ENCODE data around the gene ABHD14A. TPM values are rescaled to one million over a fixed set of nuclear protein-coding genes. Genes with fewer than 3 reads are reported as not detected.

ABHD14A gene
- total and polyA plus RNA-seq, 2 of the 4 experiments (the other 2 are of a cell fraction), result 3.4 to 10.0 TPM

DNA sequence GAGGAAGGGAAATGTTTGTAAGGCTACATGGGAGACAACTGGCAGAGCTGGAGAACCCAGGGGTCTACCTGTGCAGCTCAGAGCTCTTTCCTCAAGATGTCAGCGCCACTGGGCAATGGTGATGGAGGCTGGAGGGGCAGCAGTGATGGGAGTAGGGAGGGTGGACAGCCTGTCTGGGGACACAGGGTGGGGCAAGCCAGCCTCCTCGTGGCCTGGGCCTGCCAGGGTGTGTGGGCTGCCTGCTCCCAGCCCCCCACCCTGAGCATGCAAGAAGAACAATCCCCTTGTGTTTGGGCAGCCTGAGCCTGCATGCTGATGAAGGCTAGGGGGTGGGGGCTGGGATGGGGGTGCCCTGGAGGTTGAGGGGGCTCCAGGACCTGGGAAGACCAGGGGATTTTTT is 8.8 kb upstream of the ABHD14A start:
- Histone ChIP-seq H3K27me3 (ENCODE audit: control insufficient read depth, insufficient read depth, low read length) (no peaks in the 10 kb centered on the region), H2BK5ac (ENCODE audit: low read depth, low read length, poor library complexity, severe bottlenecking) (no peak overlapping the region), H3K9me1 (ENCODE audit: insufficient read depth, low read length) (peaks cover 19% of the 10 kb centered on the region), H4K20me1 (ENCODE audit: insufficient read depth, low read length) (peaks cover 16% of the 10 kb centered on the region), H3K9me3 (ENCODE audit: control insufficient read depth, insufficient read depth, low read length) (no peaks in the 10 kb centered on the region), H3K36me3 (ENCODE audit: control insufficient read depth, insufficient read depth, low read length) (no peaks in the 10 kb centered on the region; the same call in 1 of the 2 replicates), H2AK9ac (replicated peaks; ENCODE audit: low read depth, low read length, poor library complexity) (peak overlapping the region; percentile 98), H3K14ac (replicated peaks; ENCODE audit: low read depth, low read length) (0 out of 2 replicates have a peak overlapping the region, but pooled peaks have one; percentile 13), H4K91ac (ENCODE audit: insufficient read depth, low read depth, low read length) (peak overlapping the region; percentile 28; the same call in 1 of the 2 replicates), H2BK20ac (ENCODE audit: low read depth, low read length) (no peak overlapping the region), H4K8ac (ENCODE audit: low read depth in 2 of 2, low read length in 2 of 2) (no peak overlapping the region), H3K79me1 (ENCODE audit: low read depth in 1 of 2, low read length in 2 of 2) (peaks cover 36 to 69% of the 10 kb centered on the region in 2 experiments), H3K4me1 (ENCODE audit: control insufficient read depth, insufficient read depth, low read length) (peaks cover 28% of the 10 kb centered on the region), H3K18ac (ENCODE audit: low read depth, low read length) (no peak overlapping the region), H2AFZ (replicated peaks; ENCODE audit: low read length, poor library complexity) (peak overlapping the region; percentile 34), H4K5ac (ENCODE audit: low read depth, low read length) (no peak overlapping the region), H3K56ac (ENCODE audit: extremely low read depth, insufficient read depth, low read length) (no peak overlapping the region), H3K9ac (ENCODE audit: low read depth, low read length) (no peak overlapping the region), H3K27ac (ENCODE audit: insufficient read depth, low read length) (no peak overlapping the region), H3K4ac (ENCODE audit: low read depth, low read length) (peak overlapping the region; percentile 97; the same call in 1 of the 2 replicates), H2BK15ac (ENCODE audit: low read depth, low read length) (no peak overlapping the region), H3K4me3 (ENCODE audit: insufficient read depth, low read depth, low read length) (no peak overlapping the region; the same call in 1 of the 2 replicates), H2BK120ac (ENCODE audit: low read depth, low read length) (no peak overlapping the region), H3K4me2 (ENCODE audit: low read depth, low read length) (peak overlapping the region; percentile 99; the same call in 1 of the 2 replicates), H3K23ac (ENCODE audit: low read depth, low read length) (no peak overlapping the region), H2AK5ac (ENCODE audit: low read depth, low read length) (no peak overlapping the region)
- in situ Hi-C loops (cut with MboI; ENCODE audit: low sequenced_read_pairs) (loop anchor here (25.0 kb wide), 1 partner anchor 1629 kb away; the partner anchor contains the start of genes RASSF1, TUSC2 and ZMYND10), dilution Hi-C loops (cut with HindIII; ENCODE audit: low sequenced_read_pairs, unreplicated experiment) (no loop called here), intact Hi-C loops (cut with micrococcal nuclease) (no loop called here)
- ATAC-seq (ENCODE audit: low read depth) (no peak), DNase-seq (no peak)
- no TSS peak for BruUV-seq (replicated peaks)
- TF ChIP-seq, protein P1, sequence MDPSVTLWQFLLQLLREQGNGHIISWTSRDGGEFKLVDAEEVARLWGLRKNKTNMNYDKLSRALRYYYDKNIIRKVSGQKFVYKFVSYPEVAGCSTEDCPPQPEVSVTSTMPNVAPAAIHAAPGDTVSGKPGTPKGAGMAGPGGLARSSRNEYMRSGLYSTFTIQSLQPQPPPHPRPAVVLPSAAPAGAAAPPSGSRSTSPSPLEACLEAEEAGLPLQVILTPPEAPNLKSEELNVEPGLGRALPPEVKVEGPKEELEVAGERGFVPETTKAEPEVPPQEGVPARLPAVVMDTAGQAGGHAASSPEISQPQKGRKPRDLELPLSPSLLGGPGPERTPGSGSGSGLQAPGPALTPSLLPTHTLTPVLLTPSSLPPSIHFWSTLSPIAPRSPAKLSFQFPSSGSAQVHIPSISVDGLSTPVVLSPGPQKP (IDR thresholded peaks at IDR 0.05; ENCODE audit: borderline replicate concordance, low read depth, low read length), result no peak
- no peak for TF ChIP-seq BHLHE40 (IDR thresholded peaks at IDR 0.05; ENCODE audit: low read depth, low read length)
- no peak for TF ChIP-seq POLR2A (IDR thresholded peaks at IDR 0.05; ENCODE audit: low read depth, low read length)
- no peak for TF ChIP-seq MAZ (IDR thresholded peaks at IDR 0.05; ENCODE audit: borderline replicate concordance, low read depth, low read length)
- TF ChIP-seq, protein P2, sequence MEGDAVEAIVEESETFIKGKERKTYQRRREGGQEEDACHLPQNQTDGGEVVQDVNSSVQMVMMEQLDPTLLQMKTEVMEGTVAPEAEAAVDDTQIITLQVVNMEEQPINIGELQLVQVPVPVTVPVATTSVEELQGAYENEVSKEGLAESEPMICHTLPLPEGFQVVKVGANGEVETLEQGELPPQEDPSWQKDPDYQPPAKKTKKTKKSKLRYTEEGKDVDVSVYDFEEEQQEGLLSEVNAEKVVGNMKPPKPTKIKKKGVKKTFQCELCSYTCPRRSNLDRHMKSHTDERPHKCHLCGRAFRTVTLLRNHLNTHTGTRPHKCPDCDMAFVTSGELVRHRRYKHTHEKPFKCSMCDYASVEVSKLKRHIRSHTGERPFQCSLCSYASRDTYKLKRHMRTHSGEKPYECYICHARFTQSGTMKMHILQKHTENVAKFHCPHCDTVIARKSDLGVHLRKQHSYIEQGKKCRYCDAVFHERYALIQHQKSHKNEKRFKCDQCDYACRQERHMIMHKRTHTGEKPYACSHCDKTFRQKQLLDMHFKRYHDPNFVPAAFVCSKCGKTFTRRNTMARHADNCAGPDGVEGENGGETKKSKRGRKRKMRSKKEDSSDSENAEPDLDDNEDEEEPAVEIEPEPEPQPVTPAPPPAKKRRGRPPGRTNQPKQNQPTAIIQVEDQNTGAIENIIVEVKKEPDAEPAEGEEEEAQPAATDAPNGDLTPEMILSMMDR (conservative IDR thresholded peaks at IDR 0.05; ENCODE audit: low read depth, low read length), result no peak
- no peak for TF ChIP-seq NFE2L2 (IDR thresholded peaks at IDR 0.05; ENCODE audit: low read depth, low read length)
- TF ChIP-seq, protein P3, sequence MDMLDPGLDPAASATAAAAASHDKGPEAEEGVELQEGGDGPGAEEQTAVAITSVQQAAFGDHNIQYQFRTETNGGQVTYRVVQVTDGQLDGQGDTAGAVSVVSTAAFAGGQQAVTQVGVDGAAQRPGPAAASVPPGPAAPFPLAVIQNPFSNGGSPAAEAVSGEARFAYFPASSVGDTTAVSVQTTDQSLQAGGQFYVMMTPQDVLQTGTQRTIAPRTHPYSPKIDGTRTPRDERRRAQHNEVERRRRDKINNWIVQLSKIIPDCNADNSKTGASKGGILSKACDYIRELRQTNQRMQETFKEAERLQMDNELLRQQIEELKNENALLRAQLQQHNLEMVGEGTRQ (IDR thresholded peaks at IDR 0.05; ENCODE audit: low read depth, low read length), result no peak
- no peak for TF ChIP-seq RCOR1 (IDR thresholded peaks at IDR 0.05; ENCODE audit: insufficient replicate concordance, low read length)
- TF ChIP-seq RAD21 (IDR thresholded peaks at IDR 0.05; ENCODE audit: low read length), result no peak
- TF ChIP-seq MAFK (IDR thresholded peaks at IDR 0.05; ENCODE audit: low read depth, low read length), result no peak
- no peak for TF ChIP-seq RFX5 (IDR thresholded peaks at IDR 0.05; ENCODE audit: low read depth, low read length)
- no peak for TF ChIP-seq MXI1 (IDR thresholded peaks at IDR 0.05; ENCODE audit: borderline replicate concordance, low read depth, low read length)
- TF ChIP-seq CEBPB (IDR thresholded peaks at IDR 0.05; ENCODE audit: low read depth, low read length), result no peak
- no peak for TF ChIP-seq CHD1 (IDR thresholded peaks at IDR 0.05; ENCODE audit: low read depth, low read length)
- no peak for TF ChIP-seq FOS (IDR thresholded peaks at IDR 0.05; ENCODE audit: low read depth, low read length)
- TF ChIP-seq SMC3 (IDR thresholded peaks at IDR 0.05; ENCODE audit: low read depth, low read length), result no peak
- no CpG with 5 or more reads among the region's 2 CpGs for WGBS, 2 experiments (ENCODE audit: extremely low coverage in 2 of 2, insufficient read length in 1 of 2)
- POLR2A ChIA-PET (ENCODE audit: unreplicated experiment), result no interaction called here
- CTCF ChIA-PET, result interaction anchor here (1.0 kb wide), 1 partner anchor 24 kb away, joined by 3 read pairs; the partner anchor contains the start of gene RRP9
